ENCODE data around the gene MTUS2. TPM values are rescaled to one million over a fixed set of nuclear protein-coding genes. Genes with fewer than 3 reads are reported as not detected.

The MTUS2 gene
- total RNA-seq, 1 experiment from 2014 or later = 0.35 TPM

- Histone ChIP-seq H3K27ac (ENCODE audit: insufficient read length, low read depth, low read length) (no peak overlapping the region), H4K91ac (ENCODE audit: insufficient read length, low read depth, low read length) (no peak overlapping the region), H3K79me2 (ENCODE audit: insufficient read depth, low read length) (no peaks in the 10 kb centered on the region), H4K20me1 (ENCODE audit: control insufficient read depth, insufficient read depth, insufficient read length) (no peaks in the 10 kb centered on the region), H3K4ac (ENCODE audit: low read depth, low read length) (no peak overlapping the region), H3K23ac (ENCODE audit: insufficient read length, low read depth, low read length) (no peak overlapping the region), H2BK12ac (ENCODE audit: insufficient read length, low read depth, low read length) (no peak overlapping the region), H3K9me3 (ENCODE audit: control insufficient read depth, low read depth, low read length) (no peaks in the 10 kb centered on the region), H3K23me2 (ENCODE audit: insufficient read length, low read depth, low read length, poor library complexity, severe bottlenecking) (no peaks in the 10 kb centered on the region), H3K9ac (ENCODE audit: extremely low read depth, insufficient read length, low read length) (no peak overlapping the region), H2BK20ac (ENCODE audit: low read depth, low read length, poor library complexity, severe bottlenecking) (no peak overlapping the region), H2AFZ (ENCODE audit: low read length) (no peak overlapping the region), H2BK15ac (ENCODE audit: low read depth, low read length) (no peak overlapping the region), H3K79me1 (ENCODE audit: insufficient read depth, low read depth, low read length, poor library complexity, severe bottlenecking) (no peaks in the 10 kb centered on the region), H2BK5ac (ENCODE audit: insufficient read length, low read length) (no peak overlapping the region), H3K4me1 (ENCODE audit: insufficient read depth, low read length) (no peaks in the 10 kb centered on the region), H3K27me3 (ENCODE audit: insufficient read depth, low read length) (no peaks in the 10 kb centered on the region), H2BK120ac (ENCODE audit: low read depth, low read length, poor library complexity, severe bottlenecking) (no peak overlapping the region), H3K4me2 (ENCODE audit: insufficient read depth, insufficient read length, low read length) (no peak overlapping the region), H2AK5ac (ENCODE audit: insufficient read length, low read length) (no peak overlapping the region), H3K56ac (ENCODE audit: insufficient read length, low read depth, low read length) (no peak overlapping the region), H3K14ac (ENCODE audit: insufficient read depth, low read length) (no peak overlapping the region), H3K18ac (ENCODE audit: insufficient read length, low read depth, low read length) (no peak overlapping the region), H3T11ph (ENCODE audit: low read length) (no peak overlapping the region), H4K5ac (ENCODE audit: insufficient read length, low read depth, low read length) (no peak overlapping the region), H4K8ac (replicated peaks; ENCODE audit: insufficient read length, low read depth, low read length) (no peak overlapping the region)
- no peak for DNase-seq
- Mint-ChIP-seq H3K9me3 (no peaks in the 10 kb centered on the region), H3K4me3 (no peak overlapping the region), H3K27ac (no peak overlapping the region), H3K4me1 (peaks cover 4 to 18% of the 10 kb centered on the region in 2 experiments; a peak in 2 of 4 replicates), H3K27me3 (ENCODE audit: low read depth) (peaks cover 4% of the 10 kb centered on the region), H3K36me3 (ENCODE audit: insufficient read depth in 1 of 3, low read depth in 3 of 3) (no peaks in the 10 kb centered on the region)
- peak; percentile 41; the same call in 2 of the 3 replicates for TF ChIP-seq CTCF (conservative IDR thresholded peaks at IDR 0.05)
Measured at GRCh38 chr13:29284726-29285125, 464.6 kb downstream of the MTUS2 start.

All from H9 (cell line).